DND-41 (cell line): Measurements from ENCODE around the gene ADARB2.

Experiments used
- CTCF ChIP-seq: IDR thresholded peaks from 2 replicates; pipeline ENCODE4 v1.5.1; 2012; ENCODE audit warnings: borderline replicate concordance, low read length, moderate library complexity, mild to moderate bottlenecking; ENCODE audit not compliant: poor library complexity, severe bottlenecking; ENCODE audit errors: extremely low read depth
- EZH2 ChIP-seq: IDR thresholded peaks from 3 replicates; pipeline ENCODE4 v1.6.1; 2012; ENCODE audit warnings: borderline replicate concordance, low read depth, mild to moderate bottlenecking, moderate library complexity, low read length, inconsistent platforms; ENCODE audit not compliant: severe bottlenecking

GRCh38 chr10:1766049-1766448, 28.7 kb upstream of the ADARB2 start:
- TF ChIP-seq CTCF = no peak
- TF ChIP-seq EZH2 = no peak
